Brain microvascular endothelial cell (primary cell): ENCODE results near the gene ARF6.
"Not testable (repeated sequence)": the region's sequence is repeated elsewhere in the genome, so short reads cannot be mapped to it uniquely, and the experiment has no call there.

ENCODE experiments used
- DNase-seq: peaks from one replicate; pipeline ENCODE4 v3.0.0-alpha.2; 2020
- H3K27ac ChIP-seq: fragments of 250-450 bp; sonication (Bioruptor Pico); 2 replicates; pipeline ENCODE4 v1.5.1; 2020; ENCODE audit warnings: mild to moderate bottlenecking, moderate library complexity
- H3K27me3 ChIP-seq: fragments of 250-450 bp; sonication (Bioruptor Pico); replicated peaks from 2 replicates; pipeline ENCODE4 v1.5.1; 2020; ENCODE audit warnings: mild to moderate bottlenecking
- H3K36me3 ChIP-seq: fragments of 250-450 bp; sonication (Bioruptor Pico); replicated peaks from 2 replicates; pipeline ENCODE4 v1.5.1; 2020; ENCODE audit warnings: mild to moderate bottlenecking
- H3K4me3 ChIP-seq: 2 replicates; pipeline ENCODE4 v1.5.1; 2011; ENCODE audit warnings: low read depth, mild to moderate bottlenecking, control low read depth, low read length, moderate library complexity
- in situ Hi-C: cut with HindIII; loops from 2 replicates; pipeline ENCODE4 v1.10.0; 2017; ENCODE audit warnings: low sequenced_read_pairs, low pct_ligation_motif_present
- TF ChIP-seq, protein P1 (sequence below): IDR thresholded peaks from 2 replicates; pipeline ENCODE4 v1.5.1; 2011; ENCODE audit warnings: low read depth, mild to moderate bottlenecking, moderate library complexity, low read length, control low read depth, inconsistent platforms; ENCODE audit errors: missing control alignments

ARF6 gene

DNA sequence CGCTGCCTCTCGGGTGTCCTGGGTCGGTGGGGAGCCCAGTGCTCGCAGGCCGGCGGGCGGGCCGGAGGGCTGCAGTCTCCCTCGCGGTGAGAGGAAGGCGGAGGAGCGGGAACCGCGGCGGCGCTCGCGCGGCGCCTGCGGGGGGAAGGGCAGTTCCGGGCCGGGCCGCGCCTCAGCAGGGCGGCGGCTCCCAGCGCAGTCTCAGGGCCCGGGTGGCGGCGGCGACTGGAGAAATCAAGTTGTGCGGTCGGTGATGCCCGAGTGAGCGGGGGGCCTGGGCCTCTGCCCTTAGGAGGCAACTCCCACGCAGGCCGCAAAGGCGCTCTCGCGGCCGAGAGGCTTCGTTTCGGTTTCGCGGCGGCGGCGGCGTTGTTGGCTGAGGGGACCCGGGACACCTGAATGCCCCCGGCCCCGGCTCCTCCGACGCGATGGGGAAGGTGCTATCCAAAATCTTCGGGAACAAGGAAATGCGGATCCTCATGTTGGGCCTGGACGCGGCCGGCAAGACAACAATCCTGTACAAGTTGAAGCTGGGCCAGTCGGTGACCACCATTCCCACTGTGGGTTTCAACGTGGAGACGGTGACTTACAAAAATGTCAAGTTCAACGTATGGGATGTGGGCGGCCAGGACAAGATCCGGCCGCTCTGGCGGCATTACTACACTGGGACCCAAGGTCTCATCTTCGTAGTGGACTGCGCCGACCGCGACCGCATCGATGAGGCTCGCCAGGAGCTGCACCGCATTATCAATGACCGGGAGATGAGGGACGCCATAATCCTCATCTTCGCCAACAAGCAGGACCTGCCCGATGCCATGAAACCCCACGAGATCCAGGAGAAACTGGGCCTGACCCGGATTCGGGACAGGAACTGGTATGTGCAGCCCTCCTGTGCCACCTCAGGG is 679 bp downstream of the ARF6 start:
- TF ChIP-seq, protein P1, sequence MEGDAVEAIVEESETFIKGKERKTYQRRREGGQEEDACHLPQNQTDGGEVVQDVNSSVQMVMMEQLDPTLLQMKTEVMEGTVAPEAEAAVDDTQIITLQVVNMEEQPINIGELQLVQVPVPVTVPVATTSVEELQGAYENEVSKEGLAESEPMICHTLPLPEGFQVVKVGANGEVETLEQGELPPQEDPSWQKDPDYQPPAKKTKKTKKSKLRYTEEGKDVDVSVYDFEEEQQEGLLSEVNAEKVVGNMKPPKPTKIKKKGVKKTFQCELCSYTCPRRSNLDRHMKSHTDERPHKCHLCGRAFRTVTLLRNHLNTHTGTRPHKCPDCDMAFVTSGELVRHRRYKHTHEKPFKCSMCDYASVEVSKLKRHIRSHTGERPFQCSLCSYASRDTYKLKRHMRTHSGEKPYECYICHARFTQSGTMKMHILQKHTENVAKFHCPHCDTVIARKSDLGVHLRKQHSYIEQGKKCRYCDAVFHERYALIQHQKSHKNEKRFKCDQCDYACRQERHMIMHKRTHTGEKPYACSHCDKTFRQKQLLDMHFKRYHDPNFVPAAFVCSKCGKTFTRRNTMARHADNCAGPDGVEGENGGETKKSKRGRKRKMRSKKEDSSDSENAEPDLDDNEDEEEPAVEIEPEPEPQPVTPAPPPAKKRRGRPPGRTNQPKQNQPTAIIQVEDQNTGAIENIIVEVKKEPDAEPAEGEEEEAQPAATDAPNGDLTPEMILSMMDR, result no peak
- DNase-seq, result peak; percentile 49

DNA sequence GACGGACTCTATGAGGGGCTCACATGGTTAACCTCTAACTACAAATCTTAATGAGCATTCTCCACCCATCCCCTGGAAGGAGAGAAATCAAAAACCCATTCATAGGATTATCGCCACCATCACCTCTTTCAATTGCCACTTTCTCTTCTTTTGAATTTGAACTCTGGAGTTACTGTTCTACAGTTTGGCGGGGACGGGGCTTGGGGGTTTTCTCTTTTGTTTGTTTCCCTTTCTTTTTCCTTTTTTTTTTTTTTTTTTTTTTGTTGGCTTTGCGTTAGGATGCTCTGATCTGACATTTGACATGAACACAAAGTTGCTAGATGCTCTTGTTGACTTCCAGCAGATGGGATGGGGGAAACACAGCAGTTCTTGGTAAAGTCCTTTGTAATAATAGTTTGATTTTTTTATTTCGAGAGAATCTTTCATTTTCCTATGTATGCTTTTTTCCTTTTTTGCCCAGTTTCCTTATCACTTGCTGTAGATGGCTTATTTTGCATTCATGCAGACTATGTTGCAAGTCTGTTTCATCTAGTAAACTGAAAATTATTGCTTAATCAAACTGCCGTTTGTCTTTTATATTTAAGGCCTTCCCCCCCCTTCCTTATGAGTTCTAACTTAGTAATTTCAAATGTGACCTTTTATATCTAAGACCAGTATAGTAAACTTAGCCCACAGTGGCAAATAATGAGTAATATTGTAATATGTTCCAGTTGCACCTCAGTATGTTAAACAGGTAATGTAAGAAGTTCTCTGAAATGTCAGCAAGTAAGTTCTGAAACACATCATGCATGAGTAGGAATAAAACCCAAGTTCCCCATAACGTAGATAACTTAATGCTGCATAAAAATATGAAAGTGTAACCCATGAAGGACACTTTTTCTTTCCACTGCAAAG is 1.6 kb downstream of the ARF6 start:
- Histone ChIP-seq H3K4me3 (peak overlapping the region; percentile 96), H3K36me3 (peaks cover 18% of the 10 kb centered on the region), H3K27ac (peak overlapping the region; percentile 95)
- H3K27me3 ChIP-seq, in situ Hi-C loops, DNase-seq: not testable (repeated sequence)

More for the DNA sequence above, 679 bp downstream of the ARF6 start:
- in situ Hi-C loops, result no loop called here
- Histone ChIP-seq H3K27ac (peak overlapping the region; percentile 95), H3K36me3 (peaks cover 18% of the 10 kb centered on the region), H3K4me3 (peak overlapping the region; percentile 96), H3K27me3 (no peaks in the 10 kb centered on the region)

DNA sequence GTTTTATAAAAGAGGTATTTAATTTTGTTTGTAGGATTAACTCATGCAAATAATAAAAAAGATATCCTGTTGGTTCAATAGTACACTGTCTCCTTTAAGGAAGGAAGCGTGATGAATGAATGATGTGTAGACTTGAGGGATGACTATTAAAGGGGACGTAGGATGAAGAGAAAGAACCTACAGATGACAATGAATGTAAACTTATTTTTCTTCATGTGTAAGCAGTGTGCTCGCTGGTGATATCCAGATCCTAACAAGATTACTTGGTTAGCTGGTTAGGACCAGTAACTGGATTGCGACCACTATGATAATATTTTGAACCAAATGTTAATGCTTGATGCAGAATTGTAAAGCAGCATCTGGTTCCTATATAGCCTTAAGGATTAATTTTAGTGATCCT is 2.6 kb downstream of the ARF6 start:
- Histone ChIP-seq H3K27me3 (no peaks in the 10 kb centered on the region), H3K4me3 (peak overlapping the region; percentile 96), H3K27ac (peak overlapping the region; percentile 95), H3K36me3 (peaks cover 18% of the 10 kb centered on the region)
- in situ Hi-C loops, result no loop called here
- TF ChIP-seq, protein P1, result no peak
- no peak for DNase-seq

DNA sequence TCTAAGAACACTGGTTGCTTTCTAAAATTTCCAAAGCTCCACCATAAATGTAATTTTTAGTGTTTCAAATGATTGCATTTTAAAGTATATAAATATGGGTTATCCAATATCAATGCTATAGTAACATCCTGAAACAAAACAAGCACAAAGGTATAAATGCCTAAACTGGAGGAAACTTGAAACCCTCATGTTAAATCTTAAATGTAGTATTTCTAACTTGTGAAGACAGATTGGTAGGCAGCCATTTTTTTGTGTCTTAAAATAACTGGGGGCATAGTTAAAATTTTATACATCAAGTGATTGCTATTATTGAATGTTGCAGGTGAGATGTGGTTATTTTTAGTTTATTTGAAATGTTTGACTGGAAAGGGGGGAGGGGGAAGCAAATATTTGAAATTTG is 3.4 kb downstream of the ARF6 start:
- H3K4me3 ChIP-seq, result peak overlapping the region; percentile 96
- peaks cover 18% of the 10 kb centered on the region for H3K36me3 ChIP-seq
- in situ Hi-C loops, DNase-seq, H3K27me3 ChIP-seq: not testable (repeated sequence)
- H3K27ac ChIP-seq, result peak overlapping the region; percentile 95

DNA sequence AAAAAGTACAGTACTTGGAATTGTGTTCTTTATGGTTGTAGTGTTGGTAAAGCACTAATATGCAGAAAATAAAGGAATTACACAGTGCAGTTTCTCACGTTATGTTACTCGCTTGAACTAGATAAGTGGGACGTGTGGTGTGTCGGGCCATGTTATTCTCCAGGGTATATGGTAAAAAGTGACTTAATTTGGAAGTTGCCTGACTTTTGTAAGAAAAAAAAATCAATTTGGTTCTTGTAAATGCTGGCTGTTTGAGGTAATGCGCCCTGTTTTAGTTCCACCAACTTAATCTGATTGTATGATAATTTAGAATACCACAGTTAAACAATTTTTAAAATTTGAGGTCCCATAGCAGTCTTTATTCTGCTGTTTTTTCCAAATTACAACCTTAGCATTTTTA is 4.1 kb downstream of the ARF6 start:
- in situ Hi-C loops, result no loop called here

DNA sequence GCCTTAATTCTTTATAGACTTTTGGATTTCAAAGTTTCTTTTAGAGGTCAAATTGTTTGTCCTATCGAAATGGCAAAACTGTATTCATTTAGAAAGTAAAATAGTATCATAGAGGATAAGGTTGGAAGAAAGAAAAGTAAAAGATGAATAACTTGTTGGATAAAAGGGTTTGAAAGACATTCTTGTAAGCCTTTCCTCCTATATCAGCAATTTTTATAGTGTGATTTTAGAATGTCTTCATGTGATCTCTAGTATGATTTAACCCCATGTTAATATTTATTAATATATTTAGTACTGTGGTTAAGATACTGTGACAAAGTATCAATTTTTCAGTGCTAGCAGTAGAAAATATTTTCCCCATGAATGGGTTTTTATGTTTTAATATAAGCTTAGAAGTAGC is 4.5 kb downstream of the ARF6 start:
- Histone ChIP-seq H3K36me3 (peaks cover 18% of the 10 kb centered on the region), H3K27ac (peak overlapping the region; percentile 10), H3K27me3 (no peaks in the 10 kb centered on the region), H3K4me3 (peak overlapping the region; percentile 96)
- TF ChIP-seq, protein P1, result no peak
- in situ Hi-C loops, result no loop called here
- no peak for DNase-seq

More for the DNA sequence above, 4.1 kb downstream of the ARF6 start:
- Histone ChIP-seq H3K36me3 (peaks cover 18% of the 10 kb centered on the region), H3K4me3 (peak overlapping the region; percentile 96), H3K27me3 (no peaks in the 10 kb centered on the region), H3K27ac (peak overlapping the region; percentile 10)
- DNase-seq, result no peak
- TF ChIP-seq, protein P1, result no peak
